Measurements from ENCODE around the gene CBR4.
"Not testable (repeated sequence)": the region's sequence is repeated elsewhere in the genome, so short reads cannot be mapped to it uniquely, and the experiment has no call there.

CBR4 gene

GRCh38 chr4:169010125-169011023, at the start of gene CBR4:
Gene CBR4, minus strand, starts transcription at chr4:169010255. Its CDS starts 166 bp downstream, at chr4:169010089.
- peak; percentile 97 for DNase-seq

GRCh38 chr4:169059306-169060211, 49.5 kb upstream of the CBR4 start:
- DNase-seq = no peak

GRCh38 chr4:169058312-169058711, 48.3 kb upstream of the CBR4 start:
- DNase-seq = no peak

- no peak for DNase-seq
Observed at GRCh38 chr4:169054879-169055278, 44.8 kb upstream of the CBR4 start.

- DNase-seq = no peak
Observed at GRCh38 chr4:169052594-169052945, 42.5 kb upstream of the CBR4 start.

GRCh38 chr4:169051761-169052593, 41.9 kb upstream of the CBR4 start:
- no peak for DNase-seq

GRCh38 chr4:169050881-169051760, 41.1 kb upstream of the CBR4 start:
- no peak for DNase-seq

- no peak for DNase-seq
Observed at GRCh38 chr4:169050284-169050683, 40.2 kb upstream of the CBR4 start.

- DNase-seq = no peak
Observed at GRCh38 chr4:169048868-169049414, 38.9 kb upstream of the CBR4 start.

- no peak for DNase-seq
Observed at GRCh38 chr4:169047956-169048355, 37.9 kb upstream of the CBR4 start.

- no peak for DNase-seq
Observed at GRCh38 chr4:169045862-169046584, 36.0 kb upstream of the CBR4 start.

- no peak for DNase-seq
Observed at GRCh38 chr4:169044714-169045447, 34.8 kb upstream of the CBR4 start.

GRCh38 chr4:169042608-169043007, 32.6 kb upstream of the CBR4 start:
- no peak for DNase-seq

- no peak for DNase-seq
Observed at GRCh38 chr4:169040559-169041261, 30.7 kb upstream of the CBR4 start.

- DNase-seq = no peak
Observed at GRCh38 chr4:169039251-169039954, 29.3 kb upstream of the CBR4 start.

- no peak for DNase-seq
Observed at GRCh38 chr4:169037506-169037905, 27.5 kb upstream of the CBR4 start.

- DNase-seq = not testable (repeated sequence)
Observed at GRCh38 chr4:169035871-169036620, 26.0 kb upstream of the CBR4 start.

GRCh38 chr4:169033660-169034059, 23.6 kb upstream of the CBR4 start:
- DNase-seq = no peak
